HepG2 (cell line): ENCODE data around the gene PRSS38.

Experiments
- EZH2 ChIP-seq: conservative IDR thresholded peaks from 2 replicates; pipeline ENCODE4 v1.6.1; 2012; ENCODE audit warnings: mild to moderate bottlenecking, low read depth, low read length, moderate library complexity
- HNRNPH1 ChIP-seq: fragments of 200-400 bp; formaldehyde crosslinking; optimal IDR thresholded peaks from 2 replicates; pipeline ENCODE3; 2017; ENCODE audit warnings: mild to moderate bottlenecking, low read depth, low read length
- MTF1 ChIP-seq: sonication (generic); formaldehyde crosslinking; IDR thresholded peaks from 2 replicates; pipeline ENCODE4 v1.5.0; 2020; ENCODE audit warnings: missing genetic modification reagents
- SP1 ChIP-seq, 2 experiments: fragments of 450-650 bp in 1 of 2; sonication (generic) in 1 of 2; formaldehyde crosslinking in 1 of 2; IDR thresholded peaks; 2 replicates each; pipeline versions ENCODE4 v1.4.0 to v1.6.1; 2016 to 2020; ENCODE audit warnings: missing genetic modification reagents in 1 of 2
- SP5 ChIP-seq: IDR thresholded peaks from 2 replicates; pipeline ENCODE4 v1.6.1; 2016; ENCODE audit warnings: low read depth, borderline replicate concordance
- ZNF121 ChIP-seq: sonication (generic); formaldehyde crosslinking; IDR thresholded peaks from 2 replicates; pipeline ENCODE4 v1.5.0; 2020; ENCODE audit warnings: mild to moderate bottlenecking, missing genetic modification reagents

GRCh38 chr1:227798078-227798802 lies 17.2 kb upstream of the PRSS38 start:
- TF ChIP-seq MTF1 (CRISPR knock-in tag), result no peak
- no peak for TF ChIP-seq HNRNPH1
- TF ChIP-seq ZNF121 (CRISPR knock-in tag), result no peak
- TF ChIP-seq SP1 (IDR thresholded peaks at IDR 0.05), result no peak
- no peak for TF ChIP-seq SP1 (CRISPR knock-in tag; IDR thresholded peaks at IDR 0.05)
- TF ChIP-seq SP5 (CRISPR knock-in tag), result no peak
- TF ChIP-seq EZH2, result no peak
